ENCODE results near the gene DSN1.

Gene DSN1

DNA sequence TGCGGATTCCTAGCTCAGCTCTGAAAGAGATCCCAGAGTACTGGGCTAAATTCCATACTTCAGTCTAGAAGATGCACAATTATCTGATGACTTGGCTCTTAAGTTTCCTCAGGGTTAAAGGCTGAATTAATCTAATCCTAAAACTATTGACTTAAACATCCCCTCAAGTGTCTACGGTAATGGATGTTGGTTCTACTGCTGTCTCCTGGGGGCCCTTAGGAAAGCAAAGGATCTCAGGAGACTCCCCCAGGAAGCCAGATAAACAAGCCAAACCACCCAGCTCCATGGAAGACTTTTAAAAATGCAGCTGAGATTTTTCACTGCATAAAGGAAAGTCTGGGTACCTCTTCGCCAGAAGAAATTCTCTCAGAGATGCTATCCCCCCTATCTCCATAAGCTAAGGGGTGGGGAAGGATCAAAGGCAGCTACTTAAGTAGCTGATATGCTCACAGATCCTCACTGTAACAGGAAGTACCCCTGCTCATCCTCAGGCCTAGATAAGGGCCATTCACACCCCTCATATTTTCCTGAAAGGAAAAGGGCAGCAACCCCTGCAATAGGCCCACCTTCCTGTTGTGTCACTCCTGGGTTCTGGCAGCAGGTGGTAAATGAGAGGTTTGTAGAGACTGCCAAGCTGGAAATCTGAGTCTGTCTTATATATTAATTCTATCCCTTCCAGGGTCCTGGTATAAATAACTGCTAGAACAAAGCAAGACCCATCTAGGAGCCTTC is 36.9 kb downstream of the DSN1 start:
- no peak overlapping the region for H3K4me3 ChIP-seq (replicated peaks; ENCODE audit: low read depth, low read length)
- no peak for TF ChIP-seq CTCF (IDR thresholded peaks at IDR 0.05; ENCODE audit: low read depth, low read length, missing control alignments)
- no peak for DNase-seq (ENCODE audit: extremely low read depth, low read depth)

DNA sequence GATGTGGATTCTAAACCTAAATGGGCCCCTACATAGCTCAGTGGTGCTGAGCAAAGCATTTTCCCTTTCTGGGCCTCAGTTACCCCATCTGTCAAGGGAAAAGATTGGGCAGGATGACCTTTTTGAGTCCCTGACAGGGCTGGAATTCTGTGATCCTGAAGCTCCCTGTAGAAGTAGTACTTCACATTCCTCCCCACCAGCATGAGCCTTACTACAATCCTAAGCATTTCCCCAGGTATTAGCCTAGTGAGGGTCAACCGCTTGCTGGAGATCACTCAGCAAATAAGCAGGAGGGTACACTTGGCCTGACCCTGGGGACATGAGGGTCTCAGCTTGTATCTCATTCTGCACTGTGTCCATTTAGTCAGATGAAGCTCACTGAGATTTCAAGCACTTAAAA is 41.1 kb downstream of the DSN1 start:
- DNase-seq (ENCODE audit: extremely low read depth, low read depth): no peak
- no peak for TF ChIP-seq CTCF (IDR thresholded peaks at IDR 0.05; ENCODE audit: low read depth, low read length, missing control alignments)
- H3K4me3 ChIP-seq (replicated peaks; ENCODE audit: low read depth, low read length): no peak overlapping the region

DNA sequence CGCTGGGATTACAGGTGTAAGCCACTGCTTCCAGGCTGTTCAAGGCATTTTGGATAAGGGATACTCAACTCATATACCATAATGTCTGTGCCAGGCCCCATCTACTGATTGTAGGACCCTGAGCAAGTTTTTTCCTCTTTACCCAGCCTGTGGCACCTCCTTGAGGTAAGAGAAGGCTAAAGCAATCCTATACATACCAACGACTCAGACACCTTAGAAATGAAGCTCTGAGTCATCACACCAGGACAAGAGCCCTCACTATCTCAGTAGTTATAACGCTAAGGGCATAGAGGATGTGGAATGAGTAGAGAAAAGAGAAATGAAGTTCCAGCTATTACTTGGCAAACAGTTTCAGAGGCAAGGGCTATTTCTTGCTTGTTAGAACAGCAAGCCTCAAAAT is 44.6 kb downstream of the DSN1 start:
- no peak overlapping the region for H3K4me3 ChIP-seq (replicated peaks; ENCODE audit: low read depth, low read length)
- peak; percentile 13 for TF ChIP-seq CTCF (IDR thresholded peaks at IDR 0.05; ENCODE audit: low read depth, low read length, missing control alignments)
- no peak for DNase-seq (ENCODE audit: extremely low read depth, low read depth)

DNA sequence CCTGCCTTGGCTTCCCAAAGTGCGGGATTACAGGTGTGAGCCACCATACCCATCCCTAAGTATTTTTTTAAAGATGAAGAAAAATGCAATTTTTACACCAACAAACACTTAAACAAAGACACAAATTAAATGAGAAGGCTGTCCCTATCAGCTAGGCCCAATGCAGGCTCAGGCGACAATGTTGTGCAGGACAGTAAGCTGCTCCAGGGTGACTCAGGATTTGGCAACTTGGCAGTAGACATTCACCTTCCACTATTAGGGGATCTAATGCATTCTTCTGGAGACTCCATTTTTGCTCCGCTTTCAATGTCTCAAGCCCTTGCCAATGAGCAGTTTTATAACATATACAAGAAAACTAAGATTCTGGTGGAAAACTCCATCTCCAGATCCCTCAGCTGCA is 47.4 kb downstream of the DSN1 start:
- no peak overlapping the region for H3K4me3 ChIP-seq (replicated peaks; ENCODE audit: low read depth, low read length)
- no peak for TF ChIP-seq CTCF (IDR thresholded peaks at IDR 0.05; ENCODE audit: low read depth, low read length, missing control alignments)
- no peak for DNase-seq (ENCODE audit: extremely low read depth, low read depth)

GRCh38 chr20:36720510-36720909 is 53.1 kb downstream of the DSN1 start:
- no peak for DNase-seq (ENCODE audit: extremely low read depth, low read depth)
- no peak overlapping the region for H3K4me3 ChIP-seq (replicated peaks; ENCODE audit: low read depth, low read length)
- no peak for TF ChIP-seq CTCF (IDR thresholded peaks at IDR 0.05; ENCODE audit: low read depth, low read length, missing control alignments)

DNA sequence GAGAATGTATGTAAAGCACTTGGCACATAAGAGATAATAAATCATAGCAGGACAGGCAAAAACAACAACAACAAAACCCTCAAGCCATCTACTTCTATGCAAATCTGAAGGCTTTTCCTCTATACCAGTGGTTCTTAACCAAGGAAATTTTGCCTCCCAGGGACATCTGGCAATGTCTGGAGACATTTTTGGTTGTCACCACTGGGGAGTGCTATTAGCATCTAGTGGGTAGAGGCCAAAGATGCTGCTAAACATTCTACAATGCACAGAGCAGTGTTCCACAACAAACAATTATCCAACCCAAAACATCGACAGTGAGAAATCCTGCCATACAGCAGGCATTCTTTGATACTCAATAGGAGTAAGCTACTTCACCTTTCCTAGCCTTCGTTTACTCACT is 55.9 kb downstream of the DSN1 start:
- H3K4me3 ChIP-seq (replicated peaks; ENCODE audit: low read depth, low read length): no peak overlapping the region
- DNase-seq (ENCODE audit: extremely low read depth, low read depth): no peak
- peak; percentile 21 for TF ChIP-seq CTCF (IDR thresholded peaks at IDR 0.05; ENCODE audit: low read depth, low read length, missing control alignments)

DNA sequence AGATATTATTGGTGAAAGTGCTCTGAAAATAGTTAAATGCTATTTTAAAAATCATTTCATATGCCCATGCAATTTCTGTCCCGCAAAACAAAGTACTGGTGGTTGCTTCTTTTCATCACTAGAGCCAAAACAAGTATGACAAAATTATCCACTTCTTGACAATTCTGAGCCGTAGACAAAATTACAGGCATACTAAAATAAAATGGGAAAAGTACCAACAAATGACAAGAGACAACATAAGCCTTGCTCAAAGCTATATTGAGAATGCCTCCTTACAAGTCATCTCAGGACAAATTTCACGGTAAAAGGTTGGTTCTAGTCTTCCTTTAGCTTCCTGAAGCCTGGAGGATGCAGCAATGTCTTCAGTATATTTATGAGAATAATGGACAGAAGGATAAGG is 56.5 kb downstream of the DSN1 start:
- no peak for TF ChIP-seq CTCF (IDR thresholded peaks at IDR 0.05; ENCODE audit: low read depth, low read length, missing control alignments)
- DNase-seq (ENCODE audit: extremely low read depth, low read depth): no peak
- no peak overlapping the region for H3K4me3 ChIP-seq (replicated peaks; ENCODE audit: low read depth, low read length)

Data from HFF-Myc (cell line).